Eye (tissue), 1 donor: Measurements from ENCODE around the gene CCDC92B.
"Not testable (repeated sequence)": the region's sequence is repeated elsewhere in the genome, so short reads cannot be mapped to it uniquely, and the experiment has no call there.

Experiments used
- DNase-seq: peaks from one replicate; pipeline ENCODE4 v3.0.0-alpha.2; 2015

CCDC92B gene

GRCh38 chr17:2749058-2749783, at the start of gene CCDC92B:
Gene CCDC92B, minus strand, starts transcription at chr17:2749652. Its CDS starts 14,507 bp downstream, at chr17:2735145.
- DNase-seq, result peak; percentile 9

- no peak for DNase-seq
These were observed 49.2 kb upstream of the CCDC92B start for GRCh38 chr17:2798678-2799077.

DNA sequence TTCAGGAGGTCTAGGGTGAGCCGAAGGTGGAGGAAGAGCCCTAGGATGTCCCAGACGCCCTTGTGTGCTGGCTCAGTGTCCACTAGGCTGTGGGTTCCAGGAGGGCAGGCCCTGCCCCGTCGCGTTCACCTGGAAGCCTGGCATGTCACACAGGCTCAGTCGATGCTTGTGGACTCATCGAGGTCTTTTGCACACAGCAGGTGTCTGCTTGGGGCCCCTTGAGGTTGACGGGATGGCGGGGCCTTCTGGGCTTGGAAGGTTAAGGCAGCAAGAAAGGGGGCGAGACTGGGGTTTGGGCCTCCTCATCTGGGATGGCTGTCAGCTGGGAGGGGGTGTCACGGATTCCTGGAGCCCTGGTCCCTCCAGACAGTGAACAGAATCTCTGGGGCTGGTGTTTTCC, 48.7 kb upstream of the CCDC92B start:
- no peak for DNase-seq

GRCh38 chr17:2797637-2798036, 48.2 kb upstream of the CCDC92B start:
- no peak for DNase-seq

GRCh38 chr17:2797226-2797625, 47.8 kb upstream of the CCDC92B start:
- no peak for DNase-seq

DNA sequence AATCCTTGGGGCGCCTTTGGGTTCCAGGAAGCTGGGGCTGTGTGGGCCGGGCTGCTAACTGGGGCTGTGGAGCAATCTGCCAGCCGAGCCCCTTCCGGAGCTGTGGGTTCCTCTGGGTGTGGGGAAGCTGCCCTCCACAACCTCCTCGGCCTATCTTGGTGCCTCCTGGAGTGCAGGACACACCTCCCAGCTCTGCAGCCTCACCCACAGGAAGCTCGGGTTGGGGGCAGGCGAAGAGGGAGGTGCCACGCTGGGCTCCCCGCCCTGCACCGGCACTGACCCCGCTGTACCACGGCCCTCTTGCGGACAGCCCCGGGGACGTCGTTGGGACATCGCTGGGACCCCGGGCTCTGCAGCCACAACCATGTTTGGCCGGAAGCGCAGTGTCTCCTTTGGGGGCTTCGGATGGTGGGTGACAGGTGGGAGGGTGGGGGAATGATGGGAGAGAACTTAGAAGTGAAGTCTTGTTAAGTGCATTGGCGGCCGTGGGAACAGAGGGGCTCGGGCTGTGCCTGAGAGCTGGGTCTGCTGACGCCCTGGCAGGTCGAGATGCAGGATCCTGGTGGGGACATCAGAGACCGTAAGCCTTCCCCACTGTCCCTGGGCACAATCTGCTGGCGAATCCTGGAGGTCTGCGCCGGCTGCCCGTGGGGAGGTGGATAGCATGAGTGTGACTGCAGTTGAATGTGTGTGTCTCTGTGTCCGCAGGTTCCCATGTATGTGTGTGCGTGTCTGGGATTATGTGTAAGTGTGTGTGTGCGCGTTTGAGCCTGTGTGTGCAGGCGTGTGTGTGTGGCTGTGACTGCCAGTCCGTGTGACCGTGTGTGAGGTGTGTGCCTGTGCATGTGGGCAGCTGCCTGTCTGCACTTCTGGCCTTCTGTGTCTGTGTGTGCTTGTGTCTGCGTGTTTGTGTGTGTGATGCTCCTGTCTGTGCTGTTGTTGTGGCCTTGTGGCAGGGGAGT, 47.0 kb upstream of the CCDC92B start, which contains the start of gene RAP1GAP2:
TSS of gene RAP1GAP2 (plus strand) at position 275 of the 962 bp plus-strand sequence. CDS start at position 365, 90 bp downstream.
- no peak for DNase-seq

GRCh38 chr17:2795441-2796163, 46.1 kb upstream of the CCDC92B start:
- no peak for DNase-seq

- no peak for DNase-seq
These were observed 44.8 kb upstream of the CCDC92B start for GRCh38 chr17:2794111-2794803.

GRCh38 chr17:2792366-2793169, 43.1 kb upstream of the CCDC92B start:
- DNase-seq, result no peak

DNA sequence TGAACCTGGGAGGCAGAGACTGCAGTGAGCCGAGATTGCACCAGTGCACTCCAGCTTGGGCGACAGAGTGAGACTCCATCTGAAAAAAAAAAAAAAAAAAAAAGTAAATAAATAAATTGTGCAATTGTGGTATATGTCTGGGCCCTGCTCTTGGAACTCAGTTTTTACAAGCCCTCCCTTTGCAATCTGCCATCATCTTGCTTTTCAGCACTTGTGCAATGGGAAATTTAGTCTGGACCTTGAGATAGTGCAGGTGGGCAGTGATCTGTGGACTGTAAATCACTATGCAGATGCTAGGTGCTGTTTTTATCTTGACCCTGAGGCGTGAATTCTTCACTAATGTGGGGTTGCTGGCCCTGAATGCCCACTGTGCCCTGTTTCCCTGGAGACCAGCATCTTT, 40.2 kb upstream of the CCDC92B start:
- DNase-seq, result no peak

- peak; percentile 96 for DNase-seq
These were observed 36.9 kb upstream of the CCDC92B start for GRCh38 chr17:2786176-2786881.

- not testable (repeated sequence) for DNase-seq
These were observed 35.9 kb upstream of the CCDC92B start for GRCh38 chr17:2785376-2785775.

DNA sequence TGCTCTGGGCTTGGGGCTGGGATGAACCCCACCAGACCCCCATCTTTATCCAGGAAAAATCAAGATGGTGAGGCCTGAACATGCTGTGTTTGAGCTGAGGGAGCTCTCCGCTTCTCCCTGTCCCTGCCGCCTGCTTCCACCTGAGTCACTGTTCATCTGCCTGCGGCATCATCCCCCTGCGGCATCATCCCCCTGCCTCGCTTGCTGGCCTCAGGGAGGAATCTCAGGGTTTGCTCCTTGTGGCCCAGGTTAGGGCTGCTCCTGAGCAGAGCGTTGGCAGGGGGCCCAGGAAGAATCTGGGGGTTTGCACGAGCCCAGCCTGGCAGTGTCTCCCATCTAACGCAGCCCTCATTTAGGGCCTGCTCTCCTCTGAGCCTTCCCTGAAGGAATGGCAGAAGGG, 35.4 kb upstream of the CCDC92B start:
- no peak for DNase-seq

GRCh38 chr17:2783310-2784030, 34.0 kb upstream of the CCDC92B start:
- no peak for DNase-seq

DNA sequence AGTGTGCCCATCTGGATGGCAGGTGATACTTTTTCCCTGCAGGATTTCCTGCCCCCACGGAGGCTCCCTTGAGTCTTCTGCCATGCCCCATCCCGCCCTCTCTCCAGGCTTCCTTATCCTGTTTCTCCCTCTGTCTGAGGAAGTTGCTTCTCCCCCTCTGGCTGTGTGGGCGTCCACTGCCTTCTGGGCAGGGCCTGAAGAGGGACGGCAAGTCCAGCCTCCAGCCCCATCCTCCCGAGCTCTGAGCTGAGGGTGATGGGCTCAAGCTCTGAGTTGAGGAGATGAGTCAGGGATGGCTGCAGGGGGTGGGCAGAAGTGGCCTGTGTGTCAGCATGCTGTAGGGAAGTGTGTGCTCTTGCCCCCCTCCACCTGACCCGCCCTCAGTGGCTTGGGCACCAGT, 32.6 kb upstream of the CCDC92B start:
- no peak for DNase-seq

- not testable (repeated sequence) for DNase-seq
These were observed 32.1 kb upstream of the CCDC92B start for GRCh38 chr17:2781598-2781997.

- DNase-seq, result no peak
These were observed 31.5 kb upstream of the CCDC92B start for GRCh38 chr17:2780931-2781454.

DNA sequence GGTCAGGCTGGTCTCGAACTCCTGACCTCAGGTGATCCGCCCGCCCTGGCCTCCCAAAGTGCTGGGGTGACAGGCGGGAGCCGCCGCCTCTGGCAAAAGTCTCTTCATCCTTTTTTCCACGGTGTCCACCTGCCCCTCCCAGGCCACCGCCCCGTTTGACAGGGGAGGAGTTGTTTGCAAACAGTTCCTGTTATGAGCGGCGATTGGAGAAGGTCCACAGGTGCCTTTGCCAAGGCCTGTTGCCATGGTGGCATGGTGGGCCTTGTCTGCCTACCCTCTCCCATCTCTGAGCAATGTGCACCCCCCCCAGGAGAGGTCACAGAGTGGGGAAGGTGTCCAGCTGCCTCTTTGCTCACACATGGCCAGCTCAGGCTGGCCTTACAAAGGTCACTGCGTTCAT, 30.8 kb upstream of the CCDC92B start:
- no peak for DNase-seq

GRCh38 chr17:2779545-2779944, 30.1 kb upstream of the CCDC92B start:
- DNase-seq, result no peak

DNA sequence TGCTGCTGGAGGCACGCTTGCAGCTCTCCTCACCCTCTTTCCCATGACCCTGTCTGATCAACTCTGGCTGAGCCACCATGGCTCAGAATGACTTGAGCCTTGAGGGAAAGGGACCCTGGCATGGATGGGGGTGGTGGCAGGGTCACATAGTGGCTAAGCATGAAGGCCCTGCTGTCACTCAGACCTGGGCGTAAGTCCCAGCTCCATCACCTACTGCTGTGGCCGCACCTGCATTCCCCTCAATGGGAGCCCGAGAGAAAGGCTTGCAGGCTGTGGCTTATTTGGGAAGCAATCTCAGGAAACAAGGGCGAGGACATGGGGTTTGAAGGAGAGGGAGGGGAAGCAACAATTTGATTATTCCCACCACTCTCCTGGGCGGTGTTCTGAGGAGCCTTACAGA, 29.0 kb upstream of the CCDC92B start:
- DNase-seq, result no peak
